ENCODE results near the gene POLR2M.

The POLR2M gene

GRCh38 chr15:57690341-57690966, 16.1 kb upstream of the POLR2M start:
- in situ Hi-C loops (cut with MboI; ENCODE audit: low sequenced_read_pairs) = no loop called here

GRCh38 chr15:57691082-57691481, 15.4 kb upstream of the POLR2M start:
- in situ Hi-C loops (cut with MboI; ENCODE audit: low sequenced_read_pairs) = no loop called here

GRCh38 chr15:57692709-57693108, 13.8 kb upstream of the POLR2M start:
- in situ Hi-C loops (cut with MboI; ENCODE audit: low sequenced_read_pairs) = no loop called here

- in situ Hi-C loops (cut with MboI; ENCODE audit: low sequenced_read_pairs) = no loop called here
Observed at GRCh38 chr15:57694279-57694678, 12.2 kb upstream of the POLR2M start.

GRCh38 chr15:57696146-57696545, 10.4 kb upstream of the POLR2M start:
- in situ Hi-C loops (cut with MboI; ENCODE audit: low sequenced_read_pairs) = no loop called here

- in situ Hi-C loops (cut with MboI; ENCODE audit: low sequenced_read_pairs) = no loop called here
Observed at GRCh38 chr15:57697588-57697987, 8.9 kb upstream of the POLR2M start.

- in situ Hi-C loops (cut with MboI; ENCODE audit: low sequenced_read_pairs) = no loop called here
Observed at GRCh38 chr15:57698243-57698642, 8.3 kb upstream of the POLR2M start.

GRCh38 chr15:57698991-57699390, 7.5 kb upstream of the POLR2M start:
- in situ Hi-C loops (cut with MboI; ENCODE audit: low sequenced_read_pairs) = no loop called here

GRCh38 chr15:57703387-57703786, 3.1 kb upstream of the POLR2M start:
- in situ Hi-C loops (cut with MboI; ENCODE audit: low sequenced_read_pairs) = no loop called here

GRCh38 chr15:57704441-57704840, 2.1 kb upstream of the POLR2M start:
- in situ Hi-C loops (cut with MboI; ENCODE audit: low sequenced_read_pairs) = no loop called here

GRCh38 chr15:57705746-57706404, 639 bp upstream of the POLR2M start:
- in situ Hi-C loops (cut with MboI; ENCODE audit: low sequenced_read_pairs) = no loop called here

GRCh38 chr15:57708047-57708446, 1.5 kb downstream of the POLR2M start:
- in situ Hi-C loops (cut with MboI; ENCODE audit: low sequenced_read_pairs) = no loop called here

- in situ Hi-C loops (cut with MboI; ENCODE audit: low sequenced_read_pairs) = no loop called here
Observed at GRCh38 chr15:57718309-57718708, 11.8 kb downstream of the POLR2M start.

- in situ Hi-C loops (cut with MboI; ENCODE audit: low sequenced_read_pairs) = no loop called here
Observed at GRCh38 chr15:57720867-57721266, 14.4 kb downstream of the POLR2M start.

- in situ Hi-C loops (cut with MboI; ENCODE audit: low sequenced_read_pairs) = no loop called here
Observed at GRCh38 chr15:57726411-57726810, 19.9 kb downstream of the POLR2M start.

- in situ Hi-C loops (cut with MboI; ENCODE audit: low sequenced_read_pairs) = no loop called here
Observed at GRCh38 chr15:57727031-57727430, 20.5 kb downstream of the POLR2M start.

GRCh38 chr15:57728436-57728835, 21.9 kb downstream of the POLR2M start:
- in situ Hi-C loops (cut with MboI; ENCODE audit: low sequenced_read_pairs) = no loop called here

GRCh38 chr15:57730876-57731275, 24.4 kb downstream of the POLR2M start:
- in situ Hi-C loops (cut with MboI; ENCODE audit: low sequenced_read_pairs) = no loop called here

- in situ Hi-C loops (cut with MboI; ENCODE audit: low sequenced_read_pairs) = no loop called here
Observed at GRCh38 chr15:57731530-57732103, 25.1 kb downstream of the POLR2M start.

GRCh38 chr15:57732526-57733331, 26.2 kb downstream of the POLR2M start:
- in situ Hi-C loops (cut with MboI; ENCODE audit: low sequenced_read_pairs) = no loop called here

GRCh38 chr15:57734860-57735259, 28.3 kb downstream of the POLR2M start:
- in situ Hi-C loops (cut with MboI; ENCODE audit: low sequenced_read_pairs) = no loop called here

- in situ Hi-C loops (cut with MboI; ENCODE audit: low sequenced_read_pairs) = no loop called here
Observed at GRCh38 chr15:57735431-57735830, 28.9 kb downstream of the POLR2M start.
